HK-2 (cell line): ENCODE measurements around the gene RER1.

ENCODE experiments used
- DNase-seq: peaks from one replicate; pipeline ENCODE4 v3.0.0-alpha.2; 2018; ENCODE audit not compliant: unreplicated experiment

RER1 gene

DNA sequence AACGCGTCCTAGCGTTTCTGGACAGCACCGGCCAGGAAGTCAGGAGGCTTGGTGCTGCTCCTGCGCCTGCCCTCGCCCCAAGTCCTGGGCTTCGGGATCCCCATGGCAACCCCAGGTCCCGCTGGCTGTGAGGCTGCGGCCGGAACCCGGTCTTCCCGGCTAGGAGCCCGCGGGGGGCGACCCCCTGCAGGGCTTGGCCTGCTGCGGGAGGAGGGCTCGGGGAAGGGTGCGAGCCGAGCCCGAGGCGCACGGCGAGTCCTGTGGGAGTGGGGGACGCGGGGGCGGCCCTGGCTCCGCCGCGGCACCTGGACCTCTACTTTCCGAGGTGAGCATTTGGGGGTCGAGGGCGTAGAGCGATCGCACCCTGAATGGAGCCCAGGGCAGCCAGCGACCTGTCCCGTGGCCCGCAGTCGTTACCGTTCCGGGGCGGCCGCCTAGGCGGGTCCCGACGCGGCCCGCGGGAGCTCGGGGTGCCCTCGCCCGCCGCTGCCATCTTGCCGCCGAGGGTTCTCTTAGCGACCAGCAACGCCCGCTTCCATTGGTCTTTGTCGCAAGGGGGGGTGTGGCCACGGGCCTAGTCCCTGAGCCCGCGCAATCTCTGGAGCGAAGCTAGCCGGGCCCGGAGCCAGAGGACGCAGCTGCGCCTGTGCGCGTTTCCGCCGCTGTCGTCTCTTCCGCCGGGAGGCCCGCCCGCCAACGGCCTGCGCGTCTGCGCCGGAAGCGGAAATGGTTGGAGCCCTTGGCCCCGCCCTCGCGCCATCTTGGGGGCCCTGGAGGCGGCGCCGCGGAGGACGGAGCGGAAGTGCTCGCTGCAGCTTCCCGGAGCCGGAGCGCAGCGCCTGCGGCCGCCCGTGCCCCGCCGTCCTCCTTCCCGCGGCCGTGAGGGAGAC, at the start of gene RER1, which contains the start of gene MORN1:
Gene RER1 (plus strand): TSS at position 801 of the 890 bp plus-strand sequence. CDS start 3,950 bp downstream, outside the sequence.
Gene MORN1 (minus strand): TSS at position 514 of the 890 bp plus-strand sequence. CDS start 21 bp downstream, at position 493.
- DNase-seq = peak; percentile 99

- DNase-seq = no peak
Observed at GRCh38 chr1:2342384-2343022, 49.1 kb upstream of the RER1 start.

DNA sequence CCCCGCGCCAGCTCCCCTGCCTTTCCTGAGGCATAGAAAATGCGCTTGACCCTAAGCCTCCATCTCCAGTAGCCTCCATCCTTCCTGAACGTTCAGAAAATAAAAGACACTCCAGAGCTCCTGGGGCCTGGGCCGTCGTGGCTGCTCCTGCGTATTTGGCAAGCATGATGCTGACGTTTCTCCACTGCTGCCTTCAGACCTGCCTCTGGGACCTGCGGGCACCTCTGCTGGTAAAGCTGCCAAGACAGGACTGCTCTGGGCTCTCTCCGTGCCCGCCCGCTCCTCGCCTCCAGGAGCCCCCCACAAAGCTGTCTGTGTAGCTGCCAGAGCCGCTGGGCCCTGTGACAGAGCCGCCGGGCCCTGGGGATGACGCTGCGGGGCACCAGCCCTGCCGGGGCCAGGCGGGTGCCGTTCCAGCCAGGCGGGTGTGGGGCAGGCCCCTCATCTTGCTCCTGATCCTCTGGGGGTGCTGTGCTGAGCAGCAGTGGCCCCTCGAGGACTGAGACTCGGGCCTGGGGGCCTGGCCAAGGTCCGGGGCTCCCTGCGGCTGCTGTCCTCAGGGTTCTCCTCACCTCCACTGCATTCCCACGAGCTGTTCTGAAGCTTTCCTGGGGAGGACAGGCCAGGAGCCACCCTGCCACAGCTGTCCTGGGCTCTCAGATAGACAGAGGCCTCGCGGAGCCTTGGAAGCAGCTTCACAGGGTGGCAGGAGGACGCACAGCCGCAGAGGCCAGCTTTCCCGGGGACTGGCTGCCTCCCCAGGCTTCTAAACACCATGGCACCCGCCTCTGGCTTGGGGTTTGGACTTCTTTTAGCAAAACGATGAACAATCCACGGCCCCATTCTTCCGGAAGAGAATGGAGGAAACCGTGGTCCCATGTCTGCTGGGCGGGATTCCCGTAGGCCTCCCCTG, 48.4 kb upstream of the RER1 start:
- DNase-seq = no peak

- no peak for DNase-seq
Observed at GRCh38 chr1:2344121-2344681, 47.4 kb upstream of the RER1 start.

DNA sequence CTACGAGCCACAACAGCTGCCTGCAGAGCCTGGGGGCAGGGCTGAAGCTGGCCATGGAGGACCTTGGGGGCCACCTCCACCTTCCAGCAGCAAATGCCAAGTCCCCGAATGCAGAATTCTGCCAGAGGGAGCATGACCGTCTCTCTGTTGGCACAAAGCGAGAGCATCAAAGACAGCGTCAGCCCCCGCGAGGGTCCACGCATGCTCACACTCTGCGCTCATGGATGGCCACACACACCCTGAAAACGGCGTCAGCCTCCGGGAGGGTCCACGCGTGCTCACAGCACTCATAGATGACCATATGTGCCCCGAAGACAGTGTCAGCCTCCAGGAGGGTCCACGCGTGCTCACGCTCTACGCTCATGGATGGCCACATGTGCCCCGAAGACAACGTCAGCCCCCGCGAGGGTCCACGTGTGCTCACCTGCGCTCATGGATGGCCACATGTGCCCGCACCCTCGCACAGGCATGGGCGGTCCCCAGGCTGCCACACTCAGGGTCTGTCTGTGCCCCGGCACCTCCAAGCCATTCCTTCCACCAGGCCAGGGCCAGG, 46.8 kb upstream of the RER1 start:
- no peak for DNase-seq

DNA sequence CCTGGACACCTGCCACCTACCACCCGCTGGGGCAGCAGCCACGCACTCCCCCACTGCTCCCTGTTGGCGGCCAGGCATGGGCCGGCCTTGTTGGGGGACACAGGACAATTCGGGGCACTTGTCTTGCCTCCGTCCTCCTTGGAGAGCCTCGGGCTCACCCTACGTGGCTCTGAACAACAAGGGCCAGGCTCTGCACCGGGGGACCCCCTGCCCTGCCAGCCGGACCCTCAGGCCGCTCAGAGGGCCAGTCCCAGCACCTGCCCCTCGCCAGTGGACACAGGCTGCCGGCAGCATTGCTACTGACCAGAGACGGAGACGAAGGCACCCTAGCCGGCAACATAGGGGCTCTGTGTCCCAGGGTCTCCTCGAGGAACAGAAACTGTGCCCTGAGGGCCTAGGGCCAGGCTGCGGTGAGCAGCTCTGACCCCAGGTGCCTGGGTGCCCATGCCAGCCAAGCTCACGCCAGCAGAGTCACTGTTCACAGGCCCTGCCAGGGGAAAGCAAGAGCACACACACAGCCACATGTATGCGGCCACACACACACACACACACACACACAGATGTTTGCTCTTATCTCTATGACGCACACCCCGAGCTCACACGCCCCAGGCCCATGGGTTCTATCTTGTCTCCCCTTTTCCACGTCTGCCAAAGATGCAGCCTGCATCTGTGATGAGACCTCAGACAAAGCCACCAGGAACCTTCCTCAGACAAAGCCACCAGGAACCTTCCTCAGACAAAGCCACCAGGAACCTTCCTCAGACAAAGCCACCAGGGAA, 46.2 kb upstream of the RER1 start:
- DNase-seq = no peak

DNA sequence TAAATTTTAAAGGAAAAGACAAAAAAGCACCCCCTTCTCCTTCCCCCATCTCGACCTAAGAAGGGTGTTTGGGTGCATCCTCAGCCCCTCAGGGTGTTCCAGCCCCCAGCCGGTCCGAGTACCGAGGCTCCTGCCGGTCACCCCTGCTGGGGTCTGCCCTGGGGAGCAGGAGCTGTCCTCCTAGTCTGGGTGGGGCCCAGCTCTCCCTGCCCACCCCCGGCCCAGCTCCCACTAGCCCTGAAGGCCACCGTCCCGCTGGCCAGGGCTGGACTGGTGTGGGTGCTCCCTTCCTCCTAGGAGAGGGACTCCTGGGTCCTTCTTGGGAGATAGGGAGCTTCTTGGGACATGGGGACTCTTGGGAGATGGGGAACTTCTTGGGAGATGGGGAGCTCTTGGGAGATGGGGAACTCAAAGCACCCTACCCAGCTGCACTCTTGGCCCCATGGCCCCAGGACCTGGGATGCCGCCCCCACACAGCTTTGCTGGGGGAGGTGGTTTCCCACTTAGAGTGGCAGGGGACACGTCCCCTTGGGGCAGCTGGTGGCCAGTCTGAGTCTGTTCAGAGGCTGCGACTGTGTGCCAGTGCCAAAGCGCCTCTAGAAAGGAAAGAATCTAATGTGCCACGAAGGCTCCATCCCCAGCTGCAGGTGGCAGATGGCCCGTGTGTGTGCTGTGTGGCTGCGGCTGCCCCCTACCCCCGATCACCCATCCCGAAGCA, 44.8 kb upstream of the RER1 start:
- no peak for DNase-seq

DNA sequence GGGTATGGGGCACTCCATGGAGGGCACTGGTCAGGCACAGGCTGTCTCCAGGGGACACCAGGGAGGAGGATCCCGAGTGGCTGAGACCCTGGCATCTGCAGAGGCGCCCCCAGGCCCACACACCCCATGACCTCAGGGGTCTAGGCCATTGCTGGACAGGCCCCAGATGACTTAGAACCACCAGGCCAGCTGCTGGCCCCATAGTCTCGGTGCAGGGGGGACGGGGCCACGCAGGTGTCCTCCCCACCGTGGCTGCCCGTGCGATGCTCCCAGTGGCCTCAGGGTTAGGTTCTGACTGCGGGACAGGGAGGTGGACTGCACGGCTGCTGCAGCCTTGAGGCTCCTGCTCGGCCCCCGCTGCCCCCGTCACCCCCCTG, 44.2 kb upstream of the RER1 start:
- no peak for DNase-seq

GRCh38 chr1:2347896-2348295, 43.7 kb upstream of the RER1 start:
- no peak for DNase-seq

- DNase-seq = no peak
Observed at GRCh38 chr1:2348346-2349325, 43.0 kb upstream of the RER1 start.

DNA sequence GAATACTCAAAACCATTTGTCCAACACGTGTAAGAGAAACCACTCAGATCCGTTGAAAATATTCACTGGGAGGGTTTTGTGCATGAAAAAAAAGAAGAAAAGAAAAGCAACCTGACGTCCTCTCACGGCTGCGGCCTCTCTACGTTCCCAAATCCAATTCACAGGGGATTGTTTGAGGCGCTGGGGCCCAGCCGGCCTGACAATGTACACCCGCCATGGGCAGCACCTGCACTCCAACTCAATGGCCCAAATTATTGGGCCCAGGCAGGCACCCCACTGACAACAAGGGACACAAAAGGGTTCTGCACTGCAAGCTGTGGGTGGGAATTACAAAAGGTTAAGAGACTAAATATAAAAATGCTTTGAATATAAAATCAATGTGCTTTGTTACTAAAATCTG, 41.8 kb upstream of the RER1 start:
- no peak for DNase-seq

DNA sequence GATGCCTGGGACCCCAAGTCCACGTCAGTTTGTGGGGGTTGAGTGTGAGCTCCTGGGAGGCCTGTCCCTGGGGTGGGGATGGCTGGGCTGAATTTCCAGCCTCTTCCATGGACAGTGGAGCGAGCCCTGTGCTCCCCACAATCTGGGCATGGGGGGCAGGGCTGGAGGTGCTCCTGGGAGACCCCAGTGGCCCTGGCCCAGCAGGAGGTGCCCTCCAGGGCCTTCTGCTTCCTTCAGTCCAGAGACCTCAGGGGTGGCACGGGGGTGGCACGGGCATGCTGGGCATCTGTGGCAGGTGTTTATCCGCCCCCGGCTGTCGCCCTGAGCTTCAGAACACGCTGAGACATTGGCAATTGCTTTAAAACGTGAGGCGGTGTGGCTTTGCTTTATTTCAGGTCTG, 41.1 kb upstream of the RER1 start:
- no peak for DNase-seq

DNA sequence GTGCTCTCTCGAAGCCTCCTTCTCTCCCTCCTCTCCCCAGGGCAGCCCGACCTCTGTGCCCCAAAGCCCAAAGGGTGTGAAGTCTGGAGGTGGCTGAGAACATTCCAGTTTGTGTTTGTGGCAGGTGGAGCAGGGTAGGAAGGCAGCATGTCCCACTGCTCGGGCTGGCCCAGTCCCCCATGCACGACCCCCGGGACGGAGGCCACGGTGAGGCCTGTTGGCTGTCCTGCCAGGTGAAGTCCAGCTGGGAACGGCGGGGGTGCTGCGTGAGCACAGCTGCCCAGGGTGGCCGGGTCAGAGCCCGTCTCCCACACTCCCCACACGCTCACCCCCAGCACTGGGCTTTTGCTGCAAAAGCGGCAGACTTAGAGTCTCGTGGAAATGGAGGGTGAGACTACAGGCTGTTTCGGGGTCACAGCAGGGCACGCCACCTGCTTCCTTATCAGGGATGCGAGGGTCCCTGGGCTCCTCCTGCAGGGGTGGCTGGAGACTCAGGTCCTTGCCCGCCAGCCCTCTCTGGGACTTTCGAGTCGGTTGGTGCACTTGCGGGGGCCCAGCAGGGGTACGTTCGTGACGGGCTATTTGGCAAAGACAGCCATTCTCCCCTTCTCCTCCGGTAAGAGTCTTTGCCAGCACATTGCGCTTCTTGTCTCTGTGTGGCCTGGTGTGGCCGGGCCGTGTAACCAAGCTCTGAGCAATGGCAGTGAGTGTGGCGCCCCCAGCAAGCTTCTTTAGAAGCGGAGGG, 40.6 kb upstream of the RER1 start:
- DNase-seq = no peak

GRCh38 chr1:2351723-2352122, 39.9 kb upstream of the RER1 start:
- no peak for DNase-seq

DNA sequence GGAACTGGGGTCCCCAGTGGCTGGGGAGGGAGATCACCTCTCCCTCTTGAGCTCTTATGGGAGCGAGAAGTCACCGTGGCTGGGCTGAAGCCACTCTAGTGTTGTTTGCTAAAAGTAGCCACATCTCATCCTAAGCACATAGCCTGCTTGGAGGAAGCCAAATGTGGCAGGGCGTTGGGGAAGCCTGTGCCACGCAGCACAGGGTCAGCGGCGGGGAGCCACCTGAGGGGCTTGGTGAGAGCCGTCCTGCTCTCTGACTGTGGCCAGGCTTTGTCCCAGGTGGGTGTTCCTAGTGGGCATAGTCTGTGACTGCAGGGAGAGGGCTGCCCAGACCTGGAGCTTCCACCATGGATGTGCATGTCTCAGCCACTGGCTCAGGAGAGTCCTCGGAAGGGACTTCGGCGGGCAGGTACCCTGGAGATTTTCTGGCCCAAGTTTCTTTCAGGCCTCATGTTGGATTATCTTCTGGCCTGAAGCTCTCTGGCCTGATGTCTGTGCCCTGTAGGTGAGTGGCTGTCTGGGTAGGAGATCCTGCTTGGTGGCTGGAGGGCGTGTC, 39.2 kb upstream of the RER1 start:
- DNase-seq = no peak

DNA sequence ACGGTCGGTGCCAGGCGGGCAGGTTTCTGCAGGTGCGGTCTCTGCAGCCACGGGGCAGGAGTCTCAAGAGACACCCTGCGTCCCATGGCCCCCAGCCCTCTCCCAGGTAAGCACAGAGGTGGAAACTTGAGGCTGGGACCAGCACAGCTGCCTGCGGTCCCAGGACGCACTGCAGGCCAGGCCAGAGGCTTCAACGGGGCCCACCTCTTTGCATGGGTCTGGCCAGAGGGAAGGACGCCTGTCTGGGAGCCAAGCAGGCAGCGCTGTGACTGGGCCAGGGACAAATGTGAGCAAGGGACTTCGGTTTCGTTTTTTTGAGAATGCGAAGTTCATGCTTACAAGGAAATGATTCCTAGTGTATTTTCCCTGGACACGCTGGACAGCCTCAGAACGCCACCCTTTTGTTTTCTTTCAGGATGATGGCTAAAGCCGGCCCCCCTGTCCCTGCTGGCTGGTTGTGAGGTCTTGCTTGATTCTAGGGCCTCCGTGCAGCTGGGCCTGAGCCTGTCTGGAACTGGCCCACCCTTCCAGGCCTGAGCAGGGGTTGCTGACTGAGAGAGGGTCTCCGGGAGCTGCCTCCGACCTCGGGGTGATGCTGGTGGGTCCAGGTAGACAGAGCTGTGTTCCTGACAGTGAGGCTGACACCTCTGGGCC, 38.6 kb upstream of the RER1 start:
- no peak for DNase-seq
